ENCODE results near the gene LRP3.

LRP3 gene

DNA sequence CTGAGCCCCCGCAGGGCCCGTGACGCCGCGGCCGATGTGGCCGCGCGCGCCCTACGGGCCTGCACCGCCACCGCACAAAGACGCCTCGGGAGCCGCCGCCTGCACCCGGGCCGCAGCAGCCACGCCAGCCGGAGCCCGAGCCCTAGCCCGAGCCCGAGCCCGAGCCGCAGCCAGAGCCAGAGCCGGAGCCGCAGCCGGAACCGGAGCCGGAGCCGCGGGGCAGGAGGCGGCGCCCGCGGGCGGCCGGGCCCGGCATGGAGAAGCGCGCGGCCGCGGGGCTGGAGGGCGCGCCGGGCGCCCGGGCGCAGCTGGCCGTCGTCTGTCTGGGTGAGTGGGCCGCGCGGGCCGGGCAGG lies 379 bp downstream of the LRP3 start:
- Histone ChIP-seq H3K36me3 (ENCODE audit: insufficient read depth, low read length) (no peaks in the 10 kb centered on the region), H3F3A (ENCODE audit: insufficient read depth, low read length) (no peaks in the 10 kb centered on the region), H3K9me2 (ENCODE audit: low read depth, low read length) (no peaks in the 10 kb centered on the region), H3K79me2 (ENCODE audit: insufficient read depth, low read length) (no peaks in the 10 kb centered on the region), H3K9ac (ENCODE audit: low read length) (no peak overlapping the region), H4K20me1 (ENCODE audit: insufficient read depth, low read length) (no peaks in the 10 kb centered on the region), H3K27me3 (ENCODE audit: insufficient read depth, low read length) (no peaks in the 10 kb centered on the region), H3K27ac (ENCODE audit: low read depth, low read length, poor library complexity, severe bottlenecking) (no peak overlapping the region), H3K9me3 (ENCODE audit: low read length) (no peaks in the 10 kb centered on the region), H3K4me3 (ENCODE audit: low read depth, low read length, poor library complexity, severe bottlenecking) (no peak overlapping the region), H3K4me2 (ENCODE audit: low read length) (no peak overlapping the region), H3K4me1 (ENCODE audit: insufficient read depth, low read length, severe bottlenecking) (no peaks in the 10 kb centered on the region), H2AFZ (ENCODE audit: low read length) (no peak overlapping the region)
- TF ChIP-seq, protein P1, sequence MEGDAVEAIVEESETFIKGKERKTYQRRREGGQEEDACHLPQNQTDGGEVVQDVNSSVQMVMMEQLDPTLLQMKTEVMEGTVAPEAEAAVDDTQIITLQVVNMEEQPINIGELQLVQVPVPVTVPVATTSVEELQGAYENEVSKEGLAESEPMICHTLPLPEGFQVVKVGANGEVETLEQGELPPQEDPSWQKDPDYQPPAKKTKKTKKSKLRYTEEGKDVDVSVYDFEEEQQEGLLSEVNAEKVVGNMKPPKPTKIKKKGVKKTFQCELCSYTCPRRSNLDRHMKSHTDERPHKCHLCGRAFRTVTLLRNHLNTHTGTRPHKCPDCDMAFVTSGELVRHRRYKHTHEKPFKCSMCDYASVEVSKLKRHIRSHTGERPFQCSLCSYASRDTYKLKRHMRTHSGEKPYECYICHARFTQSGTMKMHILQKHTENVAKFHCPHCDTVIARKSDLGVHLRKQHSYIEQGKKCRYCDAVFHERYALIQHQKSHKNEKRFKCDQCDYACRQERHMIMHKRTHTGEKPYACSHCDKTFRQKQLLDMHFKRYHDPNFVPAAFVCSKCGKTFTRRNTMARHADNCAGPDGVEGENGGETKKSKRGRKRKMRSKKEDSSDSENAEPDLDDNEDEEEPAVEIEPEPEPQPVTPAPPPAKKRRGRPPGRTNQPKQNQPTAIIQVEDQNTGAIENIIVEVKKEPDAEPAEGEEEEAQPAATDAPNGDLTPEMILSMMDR (IDR thresholded peaks at IDR 0.05; ENCODE audit: low read length), result no peak
- TF ChIP-seq EZH2 (IDR thresholded peaks at IDR 0.05; ENCODE audit: borderline replicate concordance, low read length), result no peak

DNA sequence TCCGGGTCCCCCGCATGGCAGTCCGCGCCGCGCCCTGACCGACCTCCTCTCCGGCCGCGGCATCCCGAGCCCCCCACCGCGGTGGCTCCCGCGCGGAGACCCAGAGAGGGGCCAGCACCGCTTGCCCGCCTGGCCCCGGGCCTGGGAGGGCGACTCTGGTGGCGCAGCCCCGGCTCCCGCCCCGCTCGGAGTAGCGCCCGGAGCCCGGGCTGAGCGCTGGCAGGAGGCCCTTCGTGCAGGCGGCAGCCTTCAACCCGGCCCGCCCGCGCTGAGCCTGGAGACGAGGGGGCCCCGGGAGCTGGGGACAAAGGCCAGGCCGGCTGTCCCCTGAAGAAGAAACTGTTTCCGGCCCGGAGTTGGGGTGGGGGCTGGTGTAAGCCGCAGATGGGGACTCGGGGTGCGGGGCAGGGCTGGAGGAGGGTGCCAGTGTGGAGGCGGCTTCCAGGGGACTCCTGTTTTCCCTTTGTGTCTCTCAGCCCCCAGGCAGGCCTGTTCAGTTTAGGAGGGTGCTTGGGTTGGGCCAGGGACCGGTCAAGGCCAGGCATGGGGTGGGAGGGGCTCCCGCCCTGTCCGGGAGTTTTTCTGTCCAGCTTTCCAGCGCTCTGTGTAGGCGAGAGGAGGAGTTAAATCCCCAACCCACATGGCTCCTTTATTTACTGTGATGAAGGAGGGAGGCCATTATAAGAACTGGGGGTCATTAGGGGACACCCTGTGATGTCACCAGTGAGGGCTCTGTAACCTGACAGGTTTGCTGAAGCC lies 935 bp downstream of the LRP3 start:
- Histone ChIP-seq H4K20me1 (ENCODE audit: insufficient read depth, low read length) (no peaks in the 10 kb centered on the region), H3K9ac (ENCODE audit: low read length) (no peak overlapping the region), H3K9me2 (ENCODE audit: low read depth, low read length) (no peaks in the 10 kb centered on the region), H3K79me2 (ENCODE audit: insufficient read depth, low read length) (no peaks in the 10 kb centered on the region), H3K36me3 (ENCODE audit: insufficient read depth, low read length) (no peaks in the 10 kb centered on the region), H3K4me3 (ENCODE audit: low read depth, low read length, poor library complexity, severe bottlenecking) (no peak overlapping the region), H3F3A (ENCODE audit: insufficient read depth, low read length) (no peaks in the 10 kb centered on the region), H2AFZ (ENCODE audit: low read length) (no peak overlapping the region), H3K27ac (ENCODE audit: low read depth, low read length, poor library complexity, severe bottlenecking) (no peak overlapping the region), H3K4me1 (ENCODE audit: insufficient read depth, low read length, severe bottlenecking) (no peaks in the 10 kb centered on the region), H3K9me3 (ENCODE audit: low read length) (no peaks in the 10 kb centered on the region), H3K27me3 (ENCODE audit: insufficient read depth, low read length) (no peaks in the 10 kb centered on the region), H3K4me2 (ENCODE audit: low read length) (no peak overlapping the region)
- TF ChIP-seq EZH2 (IDR thresholded peaks at IDR 0.05; ENCODE audit: borderline replicate concordance, low read length), result no peak
- TF ChIP-seq, protein P1 (IDR thresholded peaks at IDR 0.05; ENCODE audit: low read length), result no peak

DNA sequence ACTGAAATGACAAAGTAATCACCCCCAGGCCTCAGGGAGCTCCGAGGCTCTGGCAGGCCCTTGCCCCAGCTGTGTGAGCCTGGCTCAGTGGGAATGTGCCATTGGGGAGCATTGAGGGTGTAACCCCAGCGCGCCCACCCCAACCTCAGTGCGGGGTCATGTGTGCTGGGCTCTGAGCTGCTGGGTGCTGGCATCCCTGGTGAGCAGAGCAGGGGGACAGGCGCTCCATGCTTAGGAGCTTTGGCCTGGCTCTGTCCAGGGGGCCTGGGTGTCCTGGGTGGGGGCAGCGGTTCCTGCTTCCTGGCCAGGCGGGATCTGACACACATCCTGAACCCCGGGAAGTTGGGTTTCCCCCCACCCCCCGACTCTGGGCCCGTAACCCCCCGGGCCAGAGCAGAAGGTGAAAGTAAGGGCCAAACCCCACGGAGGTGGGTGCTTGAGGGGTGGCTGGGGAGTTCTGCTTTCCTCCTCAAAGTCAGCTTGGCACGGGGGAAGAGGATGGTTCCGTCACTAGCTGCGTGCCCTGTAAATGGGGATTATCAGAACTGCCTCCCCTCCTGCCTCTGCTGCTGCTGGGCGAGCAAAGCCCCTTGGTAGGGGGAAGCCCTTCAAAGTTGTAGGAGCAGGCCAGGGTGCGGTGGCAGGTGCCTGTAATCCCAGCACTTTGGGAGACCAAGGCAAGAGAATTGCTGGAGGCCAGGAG lies 1.7 kb downstream of the LRP3 start:
- Histone ChIP-seq H3K27me3 (ENCODE audit: insufficient read depth, low read length) (no peaks in the 10 kb centered on the region), H4K20me1 (ENCODE audit: insufficient read depth, low read length) (no peaks in the 10 kb centered on the region), H3K9ac (ENCODE audit: low read length) (no peak overlapping the region), H3K4me1 (ENCODE audit: insufficient read depth, low read length, severe bottlenecking) (no peaks in the 10 kb centered on the region), H3F3A (ENCODE audit: insufficient read depth, low read length) (no peaks in the 10 kb centered on the region), H3K79me2 (ENCODE audit: insufficient read depth, low read length) (no peaks in the 10 kb centered on the region), H3K9me3 (ENCODE audit: low read length) (no peaks in the 10 kb centered on the region), H3K4me2 (ENCODE audit: low read length) (no peak overlapping the region), H3K4me3 (ENCODE audit: low read depth, low read length, poor library complexity, severe bottlenecking) (no peak overlapping the region), H3K27ac (ENCODE audit: low read depth, low read length, poor library complexity, severe bottlenecking) (no peak overlapping the region), H3K9me2 (ENCODE audit: low read depth, low read length) (no peaks in the 10 kb centered on the region), H2AFZ (ENCODE audit: low read length) (no peak overlapping the region), H3K36me3 (ENCODE audit: insufficient read depth, low read length) (no peaks in the 10 kb centered on the region)
- TF ChIP-seq, protein P1 (IDR thresholded peaks at IDR 0.05; ENCODE audit: low read length), result no peak
- TF ChIP-seq EZH2 (IDR thresholded peaks at IDR 0.05; ENCODE audit: borderline replicate concordance, low read length), result no peak
